Activated CD8-positive, alpha-beta memory T cell treated with anti-CD3 and anti-CD28 coated beads, Interleukin-2, amount 50 U/mL, for 24 hours (primary cell): ENCODE measurements around the gene SLC26A9.

ENCODE experiments used
- DNase-seq: peaks from one replicate; pipeline ENCODE4 v3.0.0-alpha.2; 2020; ENCODE audit errors: extremely low read depth

SLC26A9 gene

DNA sequence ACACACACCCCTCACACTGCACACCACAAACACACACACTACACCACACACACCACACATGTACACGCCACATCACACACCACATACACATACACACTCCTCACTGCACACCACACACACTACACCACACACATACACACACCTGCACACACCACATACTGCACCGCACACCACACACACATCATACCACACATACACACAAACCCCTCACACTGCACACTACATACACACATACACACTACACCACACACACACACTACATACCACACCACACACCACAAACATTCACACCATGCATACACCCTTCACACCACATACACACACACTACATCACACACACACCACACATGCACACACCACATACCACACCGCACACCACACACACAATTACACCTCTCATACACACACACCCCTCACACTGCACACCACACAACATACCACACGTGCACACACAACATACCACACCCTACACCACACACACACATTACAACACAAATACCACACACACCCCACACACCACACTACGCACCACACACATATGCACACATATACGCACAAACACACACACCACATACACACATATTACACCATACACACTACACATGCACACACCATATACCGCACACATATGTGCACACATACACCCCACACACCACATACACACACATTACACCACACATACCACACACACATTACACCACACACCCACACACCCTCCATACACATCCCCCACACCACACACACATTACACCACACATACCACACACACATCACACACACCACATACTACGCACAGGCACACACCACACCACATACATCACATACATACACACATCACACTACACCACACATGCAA is 30.3 kb upstream of the SLC26A9 start:
- DNase-seq = no peak

DNA sequence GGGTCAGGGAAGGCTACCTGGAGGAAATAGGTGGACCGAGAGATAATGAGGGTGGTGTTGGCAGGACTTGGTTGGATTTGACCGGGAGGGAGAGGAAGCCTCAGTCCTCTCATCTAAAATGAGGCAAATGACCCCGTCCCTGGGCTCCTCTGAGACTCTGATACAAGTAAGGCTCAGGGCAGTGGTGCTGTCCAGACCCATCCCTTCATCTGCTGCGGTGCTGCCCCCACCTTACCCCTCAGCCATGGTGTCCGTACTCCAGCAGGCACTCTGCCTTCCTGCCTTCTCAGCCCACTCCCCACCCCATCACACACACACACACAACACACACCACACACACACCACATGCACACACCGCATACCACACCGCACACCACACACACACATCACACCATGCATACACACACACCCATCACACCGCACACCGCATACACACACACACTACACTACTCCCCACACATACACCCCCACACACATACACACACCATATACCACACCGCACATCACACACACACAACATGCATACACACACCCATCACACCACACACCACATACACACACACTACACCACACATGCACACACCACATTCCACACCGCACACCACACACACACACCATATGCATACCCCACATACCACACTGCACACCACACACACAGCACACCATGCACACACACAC is 29.4 kb upstream of the SLC26A9 start:
- no peak for DNase-seq

DNA sequence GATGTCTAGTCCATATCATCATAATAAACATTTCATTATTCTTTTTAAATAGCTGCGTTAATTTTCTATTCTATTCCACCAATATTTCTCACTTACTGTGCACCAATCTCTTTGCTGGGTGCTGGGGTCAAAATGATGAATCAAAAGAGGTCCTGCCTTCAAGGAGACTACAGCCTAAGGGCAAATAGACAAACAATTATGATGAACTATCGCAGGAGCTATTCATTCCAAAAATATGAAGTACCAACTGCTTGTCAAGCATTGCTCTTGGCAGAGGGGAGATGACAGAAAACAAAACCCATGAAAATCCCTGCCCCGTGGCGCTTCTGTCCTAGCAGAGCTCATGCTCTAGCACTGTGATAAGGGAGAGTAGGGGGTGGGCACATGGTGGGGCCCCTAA is 28.8 kb upstream of the SLC26A9 start:
- DNase-seq = no peak

DNA sequence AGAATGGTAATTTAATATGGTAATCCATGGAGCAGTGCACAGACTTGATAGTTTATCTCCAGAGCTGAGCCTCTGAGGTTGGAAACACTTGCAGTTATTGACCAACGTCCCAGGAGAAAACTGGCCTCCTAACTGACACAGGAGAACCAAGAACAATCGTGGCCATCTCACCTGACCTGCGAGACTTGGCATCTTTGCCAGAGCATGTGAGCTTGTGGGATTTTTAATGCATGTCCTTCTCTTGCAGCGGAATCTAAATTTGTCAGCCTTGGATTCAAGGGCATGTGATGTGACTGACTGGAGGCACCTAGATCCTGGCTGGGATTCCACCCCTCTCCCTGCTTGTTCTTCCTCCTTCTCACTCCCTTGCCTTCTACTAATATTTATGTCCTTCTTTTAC is 27.8 kb upstream of the SLC26A9 start:
- DNase-seq = no peak

DNA sequence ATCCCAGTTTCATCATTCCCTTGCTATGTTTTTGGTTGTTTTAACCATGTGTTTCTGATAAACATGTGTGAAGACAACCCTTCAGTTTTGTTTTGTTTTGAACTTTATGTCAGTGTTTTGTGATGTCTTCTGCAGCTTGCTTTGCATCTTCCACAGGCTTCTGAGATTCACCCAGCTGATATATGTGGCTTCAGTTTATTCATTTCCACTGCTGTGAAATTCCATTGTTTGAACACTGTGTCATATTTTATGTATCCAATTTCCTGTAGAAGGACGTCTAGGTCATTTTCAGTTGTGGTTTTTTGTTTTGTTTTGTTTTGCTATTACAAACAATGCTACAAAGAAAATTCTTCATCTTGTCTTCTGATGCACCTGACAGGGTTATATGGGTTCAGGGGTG is 27.2 kb upstream of the SLC26A9 start:
- no peak for DNase-seq

DNA sequence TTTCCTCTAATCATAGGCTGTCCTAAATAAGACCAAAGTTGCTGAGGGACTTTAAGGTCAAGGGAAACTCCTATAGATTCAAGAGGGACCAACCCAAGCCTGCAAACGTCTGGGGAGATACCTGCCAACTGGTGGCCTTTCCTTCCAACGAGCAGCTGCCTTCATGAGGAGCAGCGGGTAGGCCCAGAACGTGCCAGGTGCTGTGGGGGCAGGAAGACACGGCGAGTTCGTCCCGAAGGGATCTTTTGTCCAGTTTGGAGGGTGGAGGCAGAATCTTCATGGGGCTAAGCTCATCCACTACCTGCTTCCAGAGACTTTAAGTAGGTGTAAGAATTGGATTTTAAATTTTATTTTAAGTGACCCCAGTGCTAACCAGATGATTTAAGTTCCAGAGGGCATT is 26.0 kb upstream of the SLC26A9 start:
- DNase-seq = no peak

DNA sequence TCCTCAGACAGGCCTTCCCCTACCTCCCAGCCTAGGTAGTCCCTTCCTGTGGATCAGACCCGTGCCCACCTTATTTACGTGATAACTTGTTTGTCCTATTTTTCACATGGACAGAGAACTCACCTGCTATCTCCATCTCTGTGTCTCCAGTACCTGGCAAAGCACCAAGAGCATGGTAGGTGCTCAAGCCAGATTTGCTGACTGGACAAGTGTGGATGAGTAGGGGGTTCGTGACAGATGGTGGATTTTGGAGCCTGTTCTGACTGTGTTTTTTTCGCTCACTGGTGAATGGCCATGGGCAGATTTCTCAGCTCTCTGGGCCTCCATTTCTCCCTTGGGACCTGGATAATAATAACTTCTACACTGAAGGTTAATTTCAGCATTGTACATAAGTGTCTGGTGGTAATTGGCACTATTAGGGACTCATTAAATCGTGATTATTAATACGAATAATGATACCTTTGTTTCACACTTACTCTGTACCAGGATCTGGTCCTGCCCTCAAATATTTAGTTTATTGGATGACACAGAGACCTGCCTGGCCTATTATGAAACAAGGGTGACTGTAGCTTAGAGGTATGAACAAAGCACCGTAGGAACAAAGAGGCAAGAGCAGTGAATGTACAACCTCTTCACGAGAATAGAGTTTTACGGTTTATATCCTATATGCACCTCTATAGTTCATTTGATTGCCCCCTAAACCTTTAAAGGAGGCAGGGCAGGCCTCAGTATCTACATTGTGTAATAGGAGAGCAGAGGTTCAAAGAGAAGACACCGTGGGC is 24.5 kb upstream of the SLC26A9 start:
- no peak for DNase-seq

DNA sequence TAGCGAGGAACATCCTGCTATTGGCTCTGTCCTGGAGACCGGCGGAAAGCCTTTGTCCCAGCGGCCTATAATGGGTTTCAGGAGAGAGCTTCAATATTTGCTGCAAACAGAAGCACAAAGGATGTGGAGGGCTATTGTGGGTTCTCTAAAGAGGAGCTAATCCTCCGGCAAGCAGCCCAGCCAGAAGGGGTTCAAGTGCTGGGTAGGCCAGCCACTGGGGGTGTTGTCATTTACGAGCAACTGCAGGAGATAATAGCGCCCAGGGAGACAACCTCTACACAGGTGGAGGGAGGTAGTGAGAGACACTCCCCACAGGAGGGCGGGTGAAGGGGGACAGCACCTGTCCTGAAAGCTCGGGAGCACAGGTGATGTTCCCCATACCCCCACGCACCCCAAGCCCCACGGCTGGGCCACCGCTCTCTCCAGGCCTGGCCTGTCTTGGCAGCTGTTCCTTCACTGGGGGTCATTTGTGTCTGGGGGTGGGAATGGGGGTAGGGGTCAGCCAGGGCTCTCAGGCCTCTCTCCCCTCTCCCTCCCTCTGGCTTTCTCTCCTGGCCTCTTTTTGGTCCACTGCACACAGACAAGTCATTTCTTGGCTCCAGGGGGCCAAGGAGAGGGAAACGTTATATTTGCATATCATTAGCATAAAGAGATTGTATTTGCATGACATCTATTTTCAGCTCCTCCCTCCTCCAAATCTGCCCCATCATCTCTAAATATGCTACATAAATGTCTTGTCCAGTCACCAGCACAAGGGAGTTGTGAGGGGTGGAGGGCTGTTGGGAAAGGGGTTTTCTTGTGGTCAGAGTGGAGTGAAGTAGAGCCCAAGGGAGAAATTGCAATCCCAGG is 22.0 kb upstream of the SLC26A9 start:
- DNase-seq = no peak

DNA sequence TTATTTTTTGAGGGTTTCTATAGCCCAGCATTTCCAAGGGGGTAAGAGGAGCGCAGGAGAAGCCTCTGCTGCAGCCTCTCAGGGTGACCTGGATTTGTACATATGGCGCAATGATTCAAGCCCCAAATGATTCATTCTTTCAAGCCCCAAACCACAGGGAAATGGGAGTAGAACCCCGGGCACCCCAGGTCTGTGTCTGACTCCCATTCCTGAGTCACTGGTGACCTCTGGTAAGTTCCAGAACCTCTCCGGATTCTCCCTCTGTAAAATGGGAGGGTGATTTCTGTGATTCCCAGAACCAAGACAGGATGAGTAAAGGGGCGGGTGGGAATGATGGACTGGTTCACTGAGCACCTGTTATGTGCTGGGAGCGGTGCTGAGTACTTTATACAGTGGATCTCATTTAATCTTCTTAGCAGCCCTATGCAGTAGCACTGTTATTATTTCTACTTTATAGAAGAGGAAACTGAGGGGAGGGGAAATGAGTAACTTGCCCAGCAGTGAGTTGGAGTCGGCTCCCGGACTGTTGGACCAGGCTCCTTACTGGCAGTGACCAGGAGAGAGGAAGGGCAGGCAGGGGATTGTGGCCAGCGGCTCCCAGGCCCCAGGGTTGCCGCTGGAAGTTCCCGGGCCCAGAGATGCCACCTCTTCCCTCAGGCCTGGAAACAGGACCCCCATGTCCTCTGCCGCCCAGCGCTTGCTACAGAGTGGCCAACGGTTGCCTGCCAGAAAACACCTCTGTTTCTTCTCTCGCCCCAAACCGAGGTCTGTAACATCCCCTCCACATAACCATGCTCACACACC is 20.3 kb upstream of the SLC26A9 start:
- DNase-seq = no peak

DNA sequence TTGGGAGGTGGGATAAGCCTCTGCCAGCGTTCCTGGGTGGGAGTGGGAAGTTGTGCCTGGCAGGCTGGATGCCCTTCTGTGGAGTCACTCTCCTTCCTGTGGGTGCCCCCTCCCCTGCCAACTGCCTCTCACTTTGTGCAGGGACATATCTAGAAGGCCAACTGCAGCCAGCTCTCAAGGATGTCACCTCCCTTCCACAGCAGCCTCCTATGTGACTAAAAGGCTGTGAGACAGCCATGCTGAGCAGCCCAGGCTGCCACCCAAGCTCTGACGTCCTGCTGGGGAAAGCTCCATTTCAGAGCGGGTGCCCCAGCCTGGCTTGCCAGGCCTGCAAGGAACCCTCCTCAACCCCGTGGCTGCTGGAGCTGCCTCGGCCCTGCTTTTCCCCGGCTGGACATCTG is 19.6 kb upstream of the SLC26A9 start:
- DNase-seq = no peak

DNA sequence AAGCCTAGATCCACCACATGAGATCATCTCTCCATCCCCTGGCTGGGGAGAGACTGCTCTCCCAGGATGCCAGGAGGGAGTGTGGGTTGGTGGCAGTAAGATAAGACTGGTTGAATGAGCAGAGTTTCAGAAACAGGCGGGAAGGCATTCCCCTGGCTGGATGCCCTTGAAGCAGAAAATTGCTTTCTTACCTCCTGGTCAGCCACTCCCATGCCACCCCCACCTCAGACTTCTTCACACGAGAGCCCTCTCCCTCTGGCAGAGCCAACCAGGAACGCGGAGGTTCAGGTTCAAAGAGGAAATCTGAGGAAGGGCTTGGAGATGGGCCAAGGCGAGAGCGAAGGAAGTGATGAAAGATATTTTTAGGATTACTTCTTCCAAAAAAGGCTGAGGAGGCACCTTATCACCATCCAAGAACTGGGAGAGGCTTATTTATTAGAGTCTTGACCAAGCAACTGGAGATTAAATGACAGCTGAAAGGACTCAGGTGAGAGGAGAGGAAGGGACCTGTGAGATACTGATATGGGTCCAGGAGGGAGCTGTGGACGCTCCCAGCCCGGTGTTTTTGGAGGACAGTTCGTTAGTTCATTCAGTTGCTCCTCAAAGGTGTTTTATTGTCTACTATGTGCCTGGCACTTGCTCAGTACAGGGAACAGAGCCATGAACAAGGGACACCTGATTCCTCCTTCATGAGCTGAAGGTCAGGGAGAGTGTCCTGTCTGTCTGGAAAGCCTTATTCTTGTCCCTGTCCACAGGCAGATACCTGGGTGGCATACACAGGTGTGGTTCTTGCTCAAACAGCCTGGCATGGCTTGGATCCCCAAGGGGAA is 18.9 kb upstream of the SLC26A9 start:
- no peak for DNase-seq

DNA sequence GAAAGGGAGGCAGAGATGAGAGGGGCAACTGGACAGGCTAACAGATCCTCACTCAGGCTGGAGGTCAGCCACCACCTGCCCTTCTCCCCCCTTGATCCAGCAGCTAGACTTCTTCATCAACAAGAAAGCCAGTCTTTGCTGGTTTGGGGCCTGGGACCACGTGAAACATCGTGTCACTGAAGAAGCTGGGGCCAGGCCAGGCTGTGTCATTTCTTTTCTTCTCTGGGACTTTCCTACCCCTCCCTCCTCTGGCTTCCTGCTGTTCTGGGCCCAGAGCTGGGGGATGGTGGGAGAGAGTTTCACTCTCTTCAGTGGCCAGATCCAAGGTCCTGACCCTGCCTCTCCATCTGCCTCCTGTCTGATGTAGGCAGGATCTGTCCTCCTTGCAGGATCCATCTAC is 18.1 kb upstream of the SLC26A9 start:
- DNase-seq = no peak

DNA sequence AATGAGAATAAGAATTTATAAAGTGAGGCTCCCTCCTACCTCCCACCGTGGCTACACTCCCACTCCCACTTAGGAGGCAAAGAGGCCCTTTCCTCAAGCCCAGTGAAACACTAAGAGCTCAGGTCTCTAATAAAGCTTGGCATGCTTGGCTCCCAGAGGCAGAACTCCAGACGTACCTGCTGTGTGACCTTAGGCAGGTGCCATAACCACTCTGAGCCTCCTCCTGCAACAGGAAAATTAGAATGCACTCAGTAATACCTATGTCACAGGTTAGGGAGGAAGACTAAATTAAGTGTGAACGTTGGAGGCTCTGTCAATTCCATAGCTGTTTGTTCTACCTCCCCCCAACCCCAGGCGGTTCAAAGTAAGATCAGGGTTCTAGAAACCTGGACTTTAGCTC is 16.5 kb upstream of the SLC26A9 start:
- no peak for DNase-seq

DNA sequence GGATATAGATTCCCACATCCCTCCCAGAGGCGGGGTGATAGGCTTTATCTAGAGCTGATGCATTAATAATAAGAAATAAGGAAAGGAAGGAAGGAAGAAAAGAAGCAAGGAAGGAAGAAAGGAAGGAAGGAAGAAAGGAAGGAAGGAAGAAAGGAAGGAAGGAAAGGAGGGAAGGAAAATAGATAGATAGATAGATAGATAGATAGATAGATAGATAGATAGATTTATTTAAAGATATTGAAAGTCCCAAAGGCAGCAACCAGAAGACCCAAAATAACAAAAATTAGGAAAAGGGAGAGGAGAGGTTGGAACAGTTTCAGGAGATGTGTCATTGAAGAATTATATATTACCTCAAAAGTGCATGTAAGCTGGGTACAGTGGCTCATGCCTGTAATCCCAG is 12.2 kb upstream of the SLC26A9 start:
- no peak for DNase-seq

DNA sequence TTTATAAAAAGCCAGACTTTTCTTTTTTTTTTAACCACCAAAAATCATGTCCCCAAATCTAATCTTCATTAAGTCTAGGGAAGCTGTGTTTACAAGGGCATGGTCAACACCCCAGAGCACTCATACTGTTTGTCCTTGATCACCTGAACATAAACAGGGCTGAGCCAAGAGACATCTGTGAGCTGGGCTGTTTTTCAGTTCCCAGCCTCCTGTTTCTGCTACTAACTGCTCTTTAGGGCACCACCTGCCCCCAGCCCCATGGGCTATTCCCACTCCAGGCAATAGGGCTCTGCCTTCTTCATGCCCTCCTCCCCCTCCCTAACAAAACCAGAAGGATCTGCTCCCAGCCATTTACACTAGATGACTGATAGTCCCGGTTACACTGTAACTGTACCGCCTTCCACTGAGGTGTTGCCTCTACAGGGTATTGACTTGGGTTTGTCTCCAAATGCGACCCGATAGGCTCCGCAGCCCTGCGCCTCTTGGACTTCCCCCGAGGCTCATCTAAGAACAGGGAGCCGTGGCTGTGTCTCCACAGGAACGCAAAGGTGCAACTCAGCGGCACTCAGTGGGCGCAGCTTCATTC is 11.7 kb upstream of the SLC26A9 start:
- no peak for DNase-seq

DNA sequence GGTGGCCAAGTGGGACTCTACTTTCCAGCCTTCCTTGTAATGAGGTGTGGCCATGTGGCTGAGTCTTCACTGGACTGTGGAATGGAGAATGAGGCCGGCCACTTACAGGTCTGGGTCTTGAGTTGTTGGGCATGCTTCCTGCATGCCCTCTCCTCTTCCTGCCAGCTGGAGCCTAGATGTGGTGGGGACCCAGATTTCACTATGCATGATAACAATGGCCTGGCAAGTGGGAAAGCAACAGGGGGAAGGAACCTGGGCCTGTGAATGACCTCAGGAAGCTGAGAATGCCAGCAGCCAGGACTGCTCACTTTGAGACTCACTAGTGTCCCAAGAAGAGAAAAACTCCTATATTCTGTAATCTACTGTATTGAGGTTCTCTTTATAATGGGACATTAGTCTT is 8.5 kb upstream of the SLC26A9 start:
- no peak for DNase-seq

DNA sequence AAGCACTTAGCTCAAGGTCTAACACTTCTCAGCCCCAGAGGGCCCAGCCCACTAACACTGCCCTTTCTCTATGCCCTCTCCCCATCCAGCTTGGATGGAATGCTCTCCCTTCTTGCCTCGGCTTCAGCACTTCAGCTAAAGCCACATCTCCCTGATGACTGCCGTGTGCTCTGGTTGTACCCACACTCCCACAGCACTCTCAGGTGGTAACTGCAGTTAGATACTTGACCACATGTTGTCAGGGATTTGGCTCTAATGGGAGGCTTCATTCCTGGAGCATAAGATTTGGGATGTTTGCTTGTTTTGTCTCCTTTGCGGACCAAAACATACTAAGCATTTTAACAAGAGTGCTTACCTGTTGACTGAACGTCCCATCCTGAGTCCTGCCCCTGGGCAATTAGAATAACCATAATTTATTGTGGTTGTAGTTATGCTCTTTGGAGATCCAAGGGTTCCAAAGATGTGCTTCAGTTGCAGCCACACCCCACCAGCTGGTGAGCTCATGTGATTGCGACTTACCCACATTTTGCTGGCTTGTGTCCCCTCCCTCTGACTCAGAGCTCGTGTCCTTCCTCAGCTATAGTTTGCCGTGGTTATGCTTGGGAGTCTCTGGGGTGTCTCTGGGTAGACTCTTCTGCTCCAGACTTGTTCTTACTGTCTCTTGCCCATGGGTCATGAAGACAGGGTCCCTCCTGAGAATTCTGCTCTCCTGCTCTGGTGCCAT is 7.7 kb upstream of the SLC26A9 start:
- no peak for DNase-seq

DNA sequence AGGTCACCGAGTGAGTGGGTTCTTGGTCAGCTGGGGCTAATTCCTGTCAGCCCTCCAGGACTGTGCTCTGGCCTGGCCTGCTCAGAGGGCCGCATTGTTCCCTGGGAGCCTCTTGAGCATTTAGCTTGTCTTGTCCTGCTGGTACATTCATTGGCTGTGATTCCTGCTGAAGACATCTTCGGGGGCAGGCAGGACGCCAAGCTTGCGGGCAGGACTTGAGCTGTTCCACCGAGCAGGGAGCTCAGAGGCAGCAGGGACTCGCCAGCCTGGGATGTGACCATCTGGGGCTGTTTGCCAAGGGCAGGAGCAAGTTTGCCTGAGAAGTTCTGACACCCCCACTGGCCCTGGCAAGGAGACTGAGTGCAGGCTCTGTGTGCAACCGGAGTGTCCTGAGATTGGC is 7.0 kb upstream of the SLC26A9 start:
- no peak for DNase-seq

DNA sequence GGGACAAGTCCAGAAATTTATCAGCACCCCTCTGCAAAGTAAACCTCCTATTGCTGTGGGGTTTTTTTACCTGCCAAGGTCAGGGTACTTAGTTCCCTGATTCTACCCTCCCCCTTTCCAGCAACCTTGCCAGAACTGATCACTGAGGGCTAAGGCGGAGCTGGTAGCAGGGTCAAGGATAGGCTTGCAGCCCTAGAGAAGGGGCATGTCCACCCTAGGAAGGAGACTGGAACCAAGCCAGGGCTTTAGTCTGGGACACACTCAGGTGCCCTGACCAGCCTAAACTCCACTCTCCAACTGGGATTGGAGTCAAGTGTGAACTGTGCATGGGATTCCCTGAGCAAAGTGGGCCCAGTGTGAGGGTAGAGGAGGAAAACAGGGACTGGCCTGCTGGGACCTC is 6.5 kb upstream of the SLC26A9 start:
- DNase-seq = no peak
